B cell (primary cell): ENCODE data around the gene GRIPAP1. TPM values are rescaled to one million over a fixed set of nuclear protein-coding genes. Genes with fewer than 3 reads are reported as not detected.

Source experiments
- ATAC-seq: fragments of 200-7000 bp; cut with Tn5 transposase; one replicate; pipeline ENCODE4 v1.10.0; 2021; ENCODE audit warnings: low read depth, mild to moderate bottlenecking, moderate number of reproducible peaks, moderate library complexity
- CTCF ChIA-PET: fragments of 350-600 bp; sonication (Branson Sonifier 250); formaldehyde crosslinking; loops from one replicate; lab custom pipeline; 2021; ENCODE audit warnings: antibody characterized with exemption, inconsistent platforms; lab: Charles Lee
- POLR2A ChIA-PET: fragments of 350-600 bp; sonication (Branson Sonifier 250); formaldehyde crosslinking; loops from one replicate; lab custom pipeline; 2021; ENCODE audit warnings: antibody characterized with exemption; lab: Charles Lee
- DNase-seq: peaks from one replicate; pipeline ENCODE4 v3.0.0; 2013
- H2AFZ ChIP-seq: 2 replicates; pipeline ENCODE4 v1.6.1; 2012; ENCODE audit warnings: mild to moderate bottlenecking, low read depth, low read length; ENCODE audit not compliant: insufficient read depth, poor library complexity, severe bottlenecking
- H3K27ac ChIP-seq, 2 donors: 1 replicate in 1 of 2; 2 replicates in 1 of 2; pipeline ENCODE4 v1.5.1; 2012 to 2013; ENCODE audit warnings: low read length in 2 of 2, mild to moderate bottlenecking in 2 of 2, moderate library complexity in 1 of 2
- H3K27me3 ChIP-seq, 4 experiments: fragments of 200-600 bp in 1 of 4; sonication (generic) in 1 of 4; replicated peaks in 1 of 4; 1 replicate in 2 of 4; 2 replicates in 2 of 4; pipeline versions ENCODE4 v1.6.1 to v1.7.0; 2013 to 2016; ENCODE audit warnings: low read length in 3 of 4, mild to moderate bottlenecking in 2 of 4, mixed read lengths in 1 of 4, moderate library complexity in 1 of 4; ENCODE audit not compliant: insufficient read depth in 4 of 4, control insufficient read depth in 3 of 4; ENCODE audit errors: control extremely low read depth in 1 of 4
- H3K36me3 ChIP-seq, 2 experiments: replicated peaks in 1 of 2; 1 replicate in 1 of 2; 2 replicates in 1 of 2; pipeline versions ENCODE4 v1.6.1 to v1.7.1; 2013; ENCODE audit warnings: low read length in 1 of 2; ENCODE audit not compliant: insufficient read depth in 2 of 2, control insufficient read depth in 1 of 2; ENCODE audit errors: control extremely low read depth in 1 of 2, extremely low read depth in 1 of 2
- H3K4me1 ChIP-seq, 2 donors: fragments of 200-600 bp in 1 of 2; sonication (generic) in 1 of 2; 1 replicate in 1 of 2; 2 replicates in 1 of 2; pipeline versions ENCODE4 v1.5.1 to v1.6.1; 2013 to 2017; ENCODE audit warnings: low read length in 2 of 2; ENCODE audit not compliant: control insufficient read depth in 2 of 2, insufficient read depth in 2 of 2
- H3K4me2 ChIP-seq: replicated peaks from 2 replicates; pipeline ENCODE3; 2012; ENCODE audit warnings: mild to moderate bottlenecking, low read depth, low read length; ENCODE audit not compliant: poor library complexity, severe bottlenecking
- H3K4me3 ChIP-seq, 5 experiments: fragments of 200-600 bp in 1 of 5; sonication (generic) in 1 of 5; 1 replicate in 3 of 5; 2 replicates in 2 of 5; pipeline versions ENCODE4 v1.5.1 to v1.7.0; 2011 to 2016; ENCODE audit warnings: low read length in 4 of 5, mild to moderate bottlenecking in 4 of 5, low read depth in 2 of 5, control low read depth in 1 of 5, moderate library complexity in 1 of 5; ENCODE audit not compliant: insufficient read depth in 1 of 5; ENCODE audit errors: control extremely low read depth in 1 of 5, extremely low read depth in 1 of 5
- H3K79me2 ChIP-seq: fragments of 200-600 bp; sonication (generic); one replicate; pipeline ENCODE4 v1.6.0; 2016; ENCODE audit warnings: low read length; ENCODE audit not compliant: control insufficient read depth, insufficient read depth
- H3K9ac ChIP-seq: fragments of 200-600 bp; sonication (generic); 2 replicates; pipeline ENCODE4 v1.6.1; 2017; ENCODE audit warnings: mild to moderate bottlenecking, low read length, moderate library complexity
- H3K9me3 ChIP-seq, 3 donors: one replicate each; pipeline versions ENCODE4 v1.6.1 to v1.7.1; 2013; ENCODE audit warnings: low read length in 2 of 3; ENCODE audit not compliant: control insufficient read depth in 2 of 3, insufficient read depth in 1 of 3; ENCODE audit errors: control extremely low read depth in 1 of 3
- H4K20me1 ChIP-seq: 2 replicates; pipeline ENCODE4 v1.6.0; 2012; ENCODE audit warnings: mild to moderate bottlenecking, low read length; ENCODE audit not compliant: insufficient read depth, control insufficient read depth, poor library complexity, severe bottlenecking
- H3K27ac Mint-ChIP-seq: one replicate; pipeline ENCODE4 v1.8.0; 2021; ENCODE audit warnings: mixed read lengths
- H3K27me3 Mint-ChIP-seq: one replicate; pipeline ENCODE4 v1.8.0; 2021; ENCODE audit warnings: mixed read lengths
- H3K4me1 Mint-ChIP-seq: one replicate; pipeline ENCODE4 v1.8.0; 2021; ENCODE audit warnings: mixed read lengths
- H3K4me3 Mint-ChIP-seq: one replicate; pipeline ENCODE4 v1.8.0; 2021; ENCODE audit warnings: mixed read lengths
- H3K9me3 Mint-ChIP-seq: one replicate; pipeline ENCODE4 v1.8.0; 2022; ENCODE audit warnings: mixed read lengths; ENCODE audit not compliant: insufficient read depth
- CTCF ChIP-seq: fragments of 200-600 bp; IDR thresholded peaks from one replicate; pipeline ENCODE4 v1.8.0; 2022; ENCODE audit warnings: antibody characterized with exemption, mild to moderate bottlenecking
- EZH2 ChIP-seq: IDR thresholded peaks from 2 replicates; pipeline ENCODE4 v1.6.1; 2012; ENCODE audit warnings: borderline replicate concordance, low read depth, mild to moderate bottlenecking, moderate library complexity, low read length; ENCODE audit not compliant: insufficient read depth, poor library complexity, severe bottlenecking
- WGBS: methylation state at CpG from one replicate; pipeline ENCODE4 v1.1.5; 2013; ENCODE audit warnings: missing lambda C conversion rate; ENCODE audit not compliant: insufficient coverage; 5-methylcytosine and 5-hydroxymethylcytosine counted together
- intact Hi-C: fragments of 100-400 bp; cut with micrococcal nuclease; formaldehyde crosslinking; loops from one replicate; pipeline ENCODE4 v1.10.0; 2022
- polyA plus RNA-seq: library from polyadenylated mRNA; depleted of rRNA; stranded (reverse); fragments of >200 nt; gene quantifications from 2 replicates; pipeline ENCODE4 v1.2.3, GENCODE V29; 2012
- total RNA-seq, 2 donors: library from RNA; stranded (reverse); fragments of 120-200 nt in 1 of 2; gene quantifications; 1 replicate in 1 of 2; 2 replicates in 1 of 2; pipeline versions ENCODE4 v1.2.3 to v1.2.4, GENCODE V29; 2013 to 2022

GRIPAP1 gene
- total and polyA plus RNA-seq, 2 donors (not counting 1 experiment from before 2014, with no cell fraction given) = 70.7 to 143 TPM

- Mint-ChIP-seq H3K9me3 (no peaks in the 10 kb centered on the region), H3K4me1 (peaks cover 37% of the 10 kb centered on the region), H3K27me3 (no peaks in the 10 kb centered on the region), H3K4me3 (peak overlapping the region; percentile 59), H3K27ac (peak overlapping the region; percentile 74)
- ATAC-seq = peak; percentile 47
- H3K9me3 ChIP-seq = no peaks in the 10 kb centered on the region
- no peak overlapping the region for H2AFZ ChIP-seq
- H3K4me3 ChIP-seq = peak overlapping the region in 1 of 5 experiments; percentile 22
- peak; percentile 26 for DNase-seq
- H3K4me2 ChIP-seq = peak overlapping the region; percentile 64
- H3K9ac ChIP-seq = peak overlapping the region; percentile 26
- ChIA-PET CTCF (interaction anchor here (0.8 to 2.1 kb wide), 2 partner anchors 10 to 12 kb away, joined by 3 to 9 read pairs; no protein-coding TSS in a partner anchor), POLR2A (interaction anchor here (0.6 to 2.4 kb wide), 4 partner anchors 9 to 28 kb away, joined by 3 to 12 read pairs (median 6); no protein-coding TSS in a partner anchor)
- H3K27ac ChIP-seq = peak overlapping the region in 1 of 2 donors; percentile 17
- peaks cover 0 to 35% of the 10 kb centered on the region in 2 experiments for H3K36me3 ChIP-seq
- peaks cover 51% of the 10 kb centered on the region for H3K79me2 ChIP-seq
- no peaks in the 10 kb centered on the region for H3K27me3 ChIP-seq
- intact Hi-C loops = loop anchor here (1.0 kb wide), 1 partner anchor 9 kb away; the partner anchor contains the start of gene PIM2
- no peaks in the 10 kb centered on the region for H4K20me1 ChIP-seq
- WGBS = no CpG with 5 or more reads among the region's 2 CpGs
- TF ChIP-seq EZH2 = no peak
- no peak for TF ChIP-seq CTCF
- H3K4me1 ChIP-seq = peaks cover 29 to 35% of the 10 kb centered on the region in 2 donors
Observed at GRCh38 chrX:48927736-48928382, 74.2 kb downstream of the GRIPAP1 start.

- no peak overlapping the region for H3K27ac Mint-ChIP-seq
- TF ChIP-seq EZH2 (no peak), CTCF (no peak)
- intact Hi-C loops = no loop called here
- Histone ChIP-seq H3K79me2 (peaks cover 54% of the 10 kb centered on the region), H2AFZ (no peak overlapping the region), H4K20me1 (no peaks in the 10 kb centered on the region), H3K4me3 (no peak overlapping the region), H3K4me2 (peak overlapping the region; percentile 64), H3K9ac (no peak overlapping the region), H3K9me3 (no peaks in the 10 kb centered on the region), H3K27ac (no peak overlapping the region), H3K27me3 (no peaks in the 10 kb centered on the region), H3K36me3 (peaks cover 0 to 38% of the 10 kb centered on the region in 2 experiments), H3K4me1 (peaks cover 28 to 31% of the 10 kb centered on the region in 2 donors)
- WGBS = no CpG with 5 or more reads among the region's 5 CpGs
- H3K9me3 Mint-ChIP-seq = no peaks in the 10 kb centered on the region
- no peak for ATAC-seq
- ChIA-PET POLR2A (interaction anchor here (0.5 to 2.4 kb wide), 4 partner anchors 10 to 20 kb away, joined by 3 to 12 read pairs (median 5); no protein-coding TSS in a partner anchor), CTCF (interaction anchor here (0.8 to 2.1 kb wide), 2 partner anchors 10 to 13 kb away, joined by 3 to 9 read pairs; no protein-coding TSS in a partner anchor)
- no peak for DNase-seq
- peaks cover 36% of the 10 kb centered on the region for H3K4me1 Mint-ChIP-seq
- no peaks in the 10 kb centered on the region for H3K27me3 Mint-ChIP-seq
- no peak overlapping the region for H3K4me3 Mint-ChIP-seq
Observed at GRCh38 chrX:48927123-48927522, 74.9 kb downstream of the GRIPAP1 start.
